GM19468 (cell line): ENCODE results near the gene GALNT18.

Experiments used
- ATAC-seq: cut with Tn5 transposase; IDR thresholded peaks from one replicate; pipeline ENCODE4 v1.9.1; 2021; ENCODE audit warnings: mild to moderate bottlenecking, moderate library complexity, moderate number of reproducible peaks; ENCODE audit not compliant: unreplicated experiment; ENCODE audit errors: extremely low read depth

Gene GALNT18

DNA sequence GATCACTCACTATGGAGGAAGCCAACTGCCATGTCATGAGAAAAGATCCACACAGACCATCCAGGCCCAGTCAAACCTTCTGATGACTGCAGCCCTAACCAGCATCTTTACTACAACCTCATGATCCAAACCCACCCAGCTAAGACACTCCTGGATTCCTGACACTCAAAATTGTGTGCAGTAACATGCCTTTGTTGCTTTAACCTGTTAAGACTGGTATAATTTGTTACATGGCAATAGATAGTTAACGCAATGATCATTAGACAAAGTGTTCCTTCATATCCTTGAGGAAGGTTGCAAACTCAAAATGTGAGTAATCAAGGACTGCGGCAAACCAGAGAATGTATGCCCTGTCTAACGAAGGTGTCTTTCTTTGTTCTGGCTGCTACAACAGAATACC, 221.7 kb downstream of the GALNT18 start:
- ATAC-seq, result no peak

DNA sequence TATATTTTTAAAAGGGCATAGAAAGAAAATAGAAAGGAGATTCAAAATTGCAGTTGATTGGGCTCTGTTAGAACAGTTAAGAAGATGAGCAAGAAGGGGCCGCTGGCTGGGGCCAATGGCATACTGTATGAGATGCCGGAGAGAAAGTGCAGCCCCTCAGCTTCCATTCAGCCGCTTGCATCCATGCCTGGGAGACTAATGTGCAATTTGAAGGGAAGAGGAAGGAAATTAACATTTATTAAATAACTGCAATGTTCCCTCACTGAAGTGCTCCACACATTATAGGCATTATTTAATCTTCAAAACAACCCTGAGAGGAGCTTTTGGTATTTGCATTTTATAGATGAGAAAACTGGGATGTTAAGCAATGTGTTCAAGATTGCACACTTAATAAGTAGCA, 224.0 kb downstream of the GALNT18 start:
- ATAC-seq, result no peak

DNA sequence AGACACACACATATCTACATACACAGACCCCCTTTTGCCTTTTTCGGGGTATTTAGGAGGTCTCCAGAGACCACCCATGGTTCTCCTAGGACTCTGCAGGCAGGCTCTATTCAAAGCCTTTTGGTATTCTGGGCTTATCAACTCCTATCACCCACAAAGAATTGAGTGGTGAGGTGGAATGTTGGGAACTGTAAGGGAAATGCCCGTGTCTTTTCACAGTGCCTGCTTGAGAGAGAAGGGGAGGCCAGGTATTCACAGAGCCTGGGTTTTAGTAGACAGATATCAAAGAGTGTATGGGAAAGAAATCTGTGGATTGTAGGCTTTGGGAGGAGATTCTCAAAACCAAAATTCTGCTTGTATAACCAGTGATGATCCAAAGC, 224.8 kb downstream of the GALNT18 start:
- ATAC-seq, result no peak

DNA sequence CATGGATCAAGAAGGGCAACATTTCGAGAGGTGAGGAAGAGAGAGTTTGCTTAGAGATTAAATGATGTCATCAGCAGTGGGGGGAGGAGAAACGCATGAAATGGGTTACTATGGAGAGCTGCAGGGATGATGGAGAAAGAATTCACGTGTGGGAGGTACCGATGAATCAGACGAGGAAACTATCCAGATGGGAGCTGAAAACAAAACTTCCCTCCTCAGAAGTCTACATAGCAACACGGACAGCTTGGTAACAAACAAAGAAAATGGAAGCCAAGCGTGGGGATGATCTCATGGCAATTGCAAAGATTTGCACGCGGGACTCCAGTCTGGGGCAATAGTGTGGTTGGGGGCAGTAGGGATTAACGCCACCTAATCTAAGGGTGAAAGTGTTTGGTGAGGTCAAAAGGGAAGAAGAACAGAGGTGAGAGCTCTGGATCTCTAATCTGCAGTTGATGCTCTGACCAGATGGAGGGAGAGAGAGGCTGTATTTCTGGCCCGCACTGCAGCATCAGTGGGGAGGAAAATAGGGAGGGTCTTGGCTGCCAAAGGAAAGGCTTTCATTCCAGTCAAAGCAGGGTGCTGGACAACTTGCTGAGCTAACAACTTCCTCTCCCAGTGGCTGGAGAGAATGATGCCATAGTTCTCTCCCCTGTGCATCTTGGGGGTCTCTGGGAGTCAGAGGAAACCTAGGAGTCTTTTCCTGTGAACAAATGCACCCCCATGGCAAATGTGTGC, 225.3 kb downstream of the GALNT18 start:
- no peak for ATAC-seq

- ATAC-seq, result no peak
Measured at GRCh38 chr11:11395126-11395525, 226.7 kb downstream of the GALNT18 start.

GRCh38 chr11:11394241-11394640, 227.6 kb downstream of the GALNT18 start:
- no peak for ATAC-seq

- ATAC-seq, result no peak
Measured at GRCh38 chr11:11391796-11392463, 229.9 kb downstream of the GALNT18 start.

DNA sequence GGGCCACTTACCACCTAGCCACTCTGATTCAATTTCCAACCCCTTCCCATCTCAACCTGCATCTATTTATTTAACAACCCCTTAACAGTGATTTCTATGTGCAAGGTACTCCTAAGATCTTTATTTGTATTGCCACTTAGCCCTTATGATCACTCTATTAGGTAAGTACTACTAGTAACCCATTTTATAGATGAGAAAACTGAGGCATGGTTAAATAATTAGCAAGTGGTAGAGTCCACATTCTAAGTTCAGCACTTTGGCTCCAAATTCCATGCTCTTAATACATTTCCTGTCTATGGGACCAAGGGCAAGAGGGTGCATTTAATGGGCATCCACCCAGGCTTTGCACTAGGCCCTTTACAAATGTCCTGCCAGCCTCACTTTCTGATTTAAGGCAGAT, 230.6 kb downstream of the GALNT18 start:
- ATAC-seq, result no peak

- ATAC-seq, result no peak
Measured at GRCh38 chr11:11390068-11390771, 231.6 kb downstream of the GALNT18 start.

- no peak for ATAC-seq
Measured at GRCh38 chr11:11389238-11389637, 232.6 kb downstream of the GALNT18 start.

GRCh38 chr11:11387622-11388305, 234.0 kb downstream of the GALNT18 start:
- no peak for ATAC-seq

DNA sequence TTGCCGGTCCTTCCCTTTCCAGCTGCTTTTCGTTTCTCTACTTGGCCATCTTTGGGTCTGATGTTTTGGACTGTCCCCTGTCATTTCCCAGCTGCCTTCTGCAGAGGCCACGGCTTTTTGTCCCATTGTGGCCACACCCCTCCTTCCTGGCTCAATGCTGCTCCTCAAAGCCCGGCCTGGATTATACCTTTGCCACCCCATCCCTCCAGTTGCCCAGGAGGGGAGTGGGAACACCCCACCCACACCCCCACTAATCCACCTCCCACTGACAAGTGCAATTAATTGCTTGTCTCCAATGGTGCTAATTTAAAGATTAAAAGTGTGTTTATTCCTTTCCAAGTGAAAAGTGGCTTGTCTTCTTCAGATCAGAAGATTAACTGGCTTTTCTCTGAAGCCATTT, 234.6 kb downstream of the GALNT18 start:
- no peak for ATAC-seq

DNA sequence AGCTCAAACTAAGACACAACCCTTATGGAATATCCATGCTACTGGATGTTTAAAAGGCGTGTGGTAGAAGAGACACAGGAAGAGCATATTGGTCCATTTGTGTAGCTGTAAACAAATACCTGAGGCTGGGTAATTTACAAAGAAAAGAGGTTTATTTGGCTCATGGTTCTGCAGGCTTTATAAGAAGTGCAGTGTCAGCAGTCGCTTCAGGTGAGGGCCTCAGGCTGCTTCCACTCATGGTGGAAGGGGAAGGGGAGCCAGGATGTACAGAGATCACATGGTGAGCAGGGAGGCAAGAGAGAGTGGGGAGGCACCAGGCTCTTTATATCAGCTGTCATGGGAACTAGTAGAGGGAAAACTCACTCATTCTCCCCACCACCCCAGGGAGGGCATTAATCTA, 237.0 kb downstream of the GALNT18 start:
- ATAC-seq, result no peak

GRCh38 chr11:11383995-11384394, 237.8 kb downstream of the GALNT18 start:
- no peak for ATAC-seq

DNA sequence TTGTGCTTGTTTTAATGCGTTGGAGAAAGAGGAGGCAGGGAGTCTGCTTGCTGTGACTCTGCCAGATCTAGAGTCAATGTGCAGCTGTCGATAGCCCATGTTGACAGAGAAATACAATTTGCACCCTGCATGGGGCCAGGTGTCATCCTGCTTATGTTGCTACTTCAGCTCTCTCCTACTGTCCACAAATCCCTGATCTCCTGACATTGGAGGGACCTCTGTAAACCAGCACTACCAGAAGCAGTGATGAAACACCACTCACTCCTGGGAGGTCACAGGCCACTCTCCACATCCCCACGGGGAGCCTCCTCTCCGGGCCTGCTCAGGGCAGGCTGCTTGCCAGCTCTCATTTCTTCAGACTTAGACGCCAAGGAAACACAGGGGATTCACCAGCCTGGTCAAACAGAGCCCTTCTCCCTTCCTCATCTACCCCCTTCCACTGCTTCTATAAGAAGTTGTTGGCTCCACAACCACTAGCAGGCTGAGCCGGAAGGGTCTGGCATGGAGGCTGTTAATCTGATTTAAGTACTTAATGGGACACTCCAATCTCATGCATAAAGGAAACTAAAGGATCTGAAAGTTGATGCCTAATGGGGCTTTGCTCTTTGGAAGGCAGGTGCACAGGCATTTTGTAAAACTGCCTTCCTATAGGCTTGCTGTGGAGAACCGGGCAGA, 238.8 kb downstream of the GALNT18 start:
- no peak for ATAC-seq

DNA sequence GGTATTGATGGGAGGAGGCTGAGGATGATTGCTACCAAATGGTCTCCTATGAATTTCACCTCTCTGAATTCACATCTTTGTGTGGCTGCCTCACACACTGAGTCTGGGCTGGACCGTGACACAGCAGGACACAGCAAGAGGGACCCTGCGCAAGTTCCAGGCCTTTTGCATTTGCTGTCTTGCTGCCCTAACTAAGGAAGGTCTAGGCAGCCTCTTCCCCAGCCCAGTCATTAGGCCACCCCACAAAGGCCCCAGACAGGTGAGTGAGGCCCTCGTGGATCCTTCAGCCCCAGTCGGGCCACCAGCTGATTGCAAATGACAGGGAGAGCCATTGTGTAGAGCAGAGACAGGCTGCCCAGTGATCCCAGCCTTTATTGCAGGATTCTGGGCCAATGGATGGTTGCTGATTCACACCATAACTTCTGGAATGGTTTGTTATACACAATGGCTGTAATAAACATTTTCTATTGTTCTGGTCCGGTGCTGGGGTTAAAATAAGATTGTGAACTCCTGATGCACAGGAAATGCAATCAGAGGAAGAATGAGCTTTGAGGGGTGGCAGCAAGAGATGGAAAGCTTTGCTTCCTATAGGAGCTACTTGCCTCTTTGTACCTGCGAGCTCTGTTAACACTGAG, 240.2 kb downstream of the GALNT18 start:
- no peak for ATAC-seq

DNA sequence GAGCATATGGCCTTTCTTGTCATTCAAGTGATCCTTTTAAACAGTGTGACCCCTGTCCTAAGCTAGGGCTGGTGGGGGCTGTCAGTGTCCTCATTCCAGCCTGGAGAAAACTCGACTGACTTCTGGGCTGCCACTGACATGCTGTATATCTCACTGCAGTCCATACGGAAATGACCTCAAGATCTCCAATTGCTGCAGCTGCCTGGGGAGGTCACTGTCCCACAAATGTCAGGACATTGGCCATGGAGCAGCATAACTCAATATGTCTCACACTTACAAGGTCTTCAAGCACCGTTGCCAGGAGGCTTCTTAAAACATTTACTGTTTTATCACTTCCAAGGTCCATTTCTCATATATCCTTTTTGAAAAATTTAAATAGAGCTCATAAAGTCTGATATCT, 240.9 kb downstream of the GALNT18 start:
- ATAC-seq, result no peak

GRCh38 chr11:11380340-11380739, 241.5 kb downstream of the GALNT18 start:
- ATAC-seq, result no peak

- ATAC-seq, result no peak
Measured at GRCh38 chr11:11379661-11380060, 242.1 kb downstream of the GALNT18 start.
